EL (cell line): ENCODE data around the gene TARBP1.
"Not testable (repeated sequence)": the region's sequence is repeated elsewhere in the genome, so short reads cannot be mapped to it uniquely, and the experiment has no call there.

Experiments
- DNase-seq: peaks from one replicate; pipeline ENCODE4 v3.0.0-alpha.2; 2016

The TARBP1 gene

GRCh38 chr1:234375672-234376071 lies 103.3 kb downstream of the TARBP1 start:
- no peak for DNase-seq

GRCh38 chr1:234373959-234374254 lies 105.1 kb downstream of the TARBP1 start:
- no peak for DNase-seq

- DNase-seq = peak; percentile 97
These were observed 105.7 kb downstream of the TARBP1 start, which contains the start of gene COA6 for GRCh38 chr1:234373064-234373958. Gene COA6 (plus strand): TSS chr1:234373456. CDS start chr1:234373467, 11 bp downstream.

GRCh38 chr1:234372011-234372757 lies 106.8 kb downstream of the TARBP1 start:
- DNase-seq = no peak

DNA sequence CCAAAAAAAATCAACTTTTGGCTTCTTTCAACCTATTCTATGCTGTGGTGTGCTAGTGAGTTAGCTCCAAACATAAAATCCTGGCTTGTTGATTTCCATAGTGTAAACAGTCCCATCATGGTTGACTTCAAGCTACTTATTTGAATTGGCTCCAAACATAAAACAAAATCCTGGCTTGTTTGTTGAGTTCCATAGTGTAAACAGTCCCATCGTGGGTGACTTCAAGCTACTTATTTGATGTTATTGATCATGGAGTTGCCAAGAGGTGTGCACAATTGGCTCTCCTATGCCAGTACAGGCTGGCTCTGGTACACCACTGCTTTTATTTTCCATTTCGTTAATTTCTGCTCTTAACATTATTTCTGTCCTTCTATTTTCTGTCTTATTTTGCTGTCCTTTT lies 107.6 kb downstream of the TARBP1 start:
- no peak for DNase-seq

- DNase-seq = peak; percentile 24
These were observed 109.2 kb downstream of the TARBP1 start for GRCh38 chr1:234369784-234370183.

DNA sequence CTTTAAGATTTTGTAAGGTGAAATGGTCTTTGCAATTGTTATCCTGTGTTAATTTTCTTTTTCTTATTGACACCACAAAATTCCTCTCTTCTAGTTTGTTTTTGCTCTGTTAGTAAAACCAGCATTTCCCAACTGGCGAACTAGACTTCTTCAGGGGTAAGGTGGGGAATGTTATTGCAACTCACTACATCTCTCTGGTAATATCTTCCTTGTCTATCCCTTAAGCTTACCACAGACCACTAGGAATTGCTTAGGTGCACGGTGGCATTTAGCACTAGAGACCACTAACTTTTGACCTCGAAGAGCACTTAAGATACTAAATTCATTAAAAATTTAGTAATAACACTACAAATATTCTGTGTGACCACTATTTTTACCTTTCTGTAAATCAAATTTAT lies 109.9 kb downstream of the TARBP1 start:
- no peak for DNase-seq

DNA sequence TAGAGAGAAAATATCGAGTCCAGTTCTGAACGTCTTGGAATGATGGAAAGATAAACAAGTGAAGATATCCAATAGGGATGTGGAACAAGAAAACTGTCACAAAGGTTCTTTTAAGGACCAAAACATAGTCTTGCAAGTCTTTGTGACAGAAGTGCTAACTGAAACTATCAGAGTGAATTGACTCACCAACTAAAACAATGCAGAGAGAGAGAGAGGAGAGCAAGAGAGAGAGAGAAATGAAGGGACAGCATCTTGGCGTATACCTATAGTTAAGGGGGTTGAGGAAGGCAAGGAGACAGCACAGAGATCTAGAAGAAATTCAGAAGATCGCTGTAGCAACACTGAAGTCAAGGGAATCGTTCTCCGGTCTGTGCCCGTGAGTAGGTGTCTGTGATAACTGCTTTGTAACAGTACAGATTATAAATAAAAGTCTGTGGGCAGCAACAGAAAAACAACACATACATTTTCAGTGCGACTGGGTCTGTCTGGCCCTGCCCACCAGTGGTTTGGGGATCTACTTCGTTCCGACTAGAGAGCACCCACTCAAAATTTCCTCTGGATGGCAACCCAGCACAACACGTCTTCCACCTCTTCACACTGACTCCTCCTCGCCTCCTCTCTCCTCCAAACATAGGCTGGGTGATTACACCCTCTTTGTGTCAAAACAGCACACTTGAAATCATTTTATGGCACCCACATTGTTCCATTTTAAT lies 110.5 kb downstream of the TARBP1 start:
- no peak for DNase-seq

- no peak for DNase-seq
These were observed 116.4 kb downstream of the TARBP1 start for GRCh38 chr1:234362558-234362957.

- DNase-seq = no peak
These were observed 117.8 kb downstream of the TARBP1 start for GRCh38 chr1:234361102-234361603.

GRCh38 chr1:234357831-234358230 lies 121.1 kb downstream of the TARBP1 start:
- no peak for DNase-seq

DNA sequence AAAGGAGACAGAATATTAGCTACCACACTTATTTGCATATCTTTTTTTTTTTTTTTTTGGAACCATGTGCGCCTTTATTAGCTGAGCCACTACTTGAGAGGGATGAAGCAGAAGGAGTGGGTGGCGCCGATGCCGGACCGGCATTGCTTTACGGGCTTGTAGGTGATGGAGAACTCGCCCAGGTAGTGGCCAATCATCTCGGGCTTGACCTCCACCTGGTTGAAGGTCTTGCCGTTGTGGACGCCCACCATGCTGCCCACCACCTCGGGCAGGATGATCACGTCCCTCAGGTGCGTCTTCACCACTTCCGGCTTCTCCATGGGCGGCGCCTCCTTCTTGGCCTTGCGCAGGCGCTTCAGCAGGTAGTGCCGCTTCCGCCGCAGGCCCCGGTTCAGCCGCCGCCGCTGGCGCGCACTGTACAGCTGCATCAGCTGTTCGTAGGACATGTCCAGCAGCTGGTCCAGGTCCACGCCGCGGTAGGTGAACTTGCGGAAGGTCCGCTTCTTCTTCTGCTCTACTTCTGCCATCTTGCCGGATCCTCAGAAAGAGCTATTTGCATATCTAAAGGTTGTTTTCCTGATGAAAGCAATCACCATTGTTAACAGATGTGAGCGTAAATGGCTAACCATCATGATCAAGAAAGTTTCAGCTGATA lies 122.2 kb downstream of the TARBP1 start:
- not testable (repeated sequence) for DNase-seq

- DNase-seq = no peak
These were observed 123.0 kb downstream of the TARBP1 start for GRCh38 chr1:234355782-234356510.

GRCh38 chr1:234348964-234349363 lies 130.0 kb downstream of the TARBP1 start:
- DNase-seq = no peak

DNA sequence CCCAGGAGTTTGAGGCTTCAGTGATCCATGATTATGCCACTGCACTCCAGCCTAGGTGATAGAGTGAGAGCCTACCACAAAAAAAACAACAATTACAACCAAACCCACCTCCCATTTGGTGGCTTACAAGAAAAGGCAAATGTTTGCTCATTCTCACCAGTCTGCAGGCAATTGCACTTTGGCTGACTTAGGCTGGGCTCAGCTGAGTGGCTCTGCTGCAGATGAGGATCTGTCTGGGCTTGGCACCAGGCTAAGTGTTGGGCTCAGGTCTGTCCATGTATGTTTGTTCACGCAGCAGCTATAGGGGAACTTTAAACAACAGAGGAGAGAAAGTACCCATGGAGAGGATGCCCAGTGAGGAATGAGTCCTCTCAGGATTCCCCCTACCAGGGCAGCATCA lies 133.7 kb downstream of the TARBP1 start:
- DNase-seq = no peak

DNA sequence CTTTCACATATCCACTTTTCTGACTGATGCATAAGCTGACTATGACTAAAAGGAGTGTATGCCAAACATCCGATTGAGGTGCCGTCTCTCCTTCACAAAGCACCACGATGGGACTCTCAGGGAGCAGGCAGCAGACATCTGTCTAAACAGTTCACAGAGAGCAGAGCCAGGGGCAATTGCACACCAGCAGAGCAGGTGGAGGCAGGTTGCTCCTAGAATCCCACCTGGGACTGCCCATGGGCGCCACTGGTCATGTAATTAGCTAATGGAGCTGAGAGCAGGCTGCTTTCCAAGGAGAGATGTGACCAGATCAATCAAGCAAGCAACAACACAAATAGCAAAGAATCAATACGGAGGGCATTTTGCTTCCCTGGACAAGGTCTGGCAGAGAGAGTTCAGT lies 136.2 kb downstream of the TARBP1 start:
- DNase-seq = no peak
